Immature natural killer cell (primary cell): Measurements from ENCODE around the gene TMEM181. TPM values are rescaled to one million over a fixed set of nuclear protein-coding genes. Genes with fewer than 3 reads are reported as not detected.

ENCODE experiments used
- DNase-seq, 3 donors: peaks; one replicate each; pipeline ENCODE4 v3.0.0; 2022; ENCODE audit warnings: mixed read lengths in 1 of 3
- H3K27ac Mint-ChIP-seq, 6 donors: one replicate each; pipeline ENCODE4 v1.8.0; 2020; ENCODE audit warnings: mixed read lengths in 6 of 6, mild to moderate bottlenecking in 5 of 6, inconsistent platforms in 4 of 6, moderate library complexity in 3 of 6
- H3K27me3 Mint-ChIP-seq, 3 donors: one replicate each; pipeline ENCODE4 v1.8.0; 2020 to 2021; ENCODE audit warnings: low read depth in 3 of 3, mild to moderate bottlenecking in 3 of 3, mixed read lengths in 3 of 3, moderate library complexity in 3 of 3, inconsistent platforms in 1 of 3
- H3K36me3 Mint-ChIP-seq, 3 donors: one replicate each; pipeline ENCODE4 v1.8.0; 2020; ENCODE audit warnings: mixed read lengths in 3 of 3, inconsistent platforms in 2 of 3, mild to moderate bottlenecking in 2 of 3
- H3K4me1 Mint-ChIP-seq, 2 donors: one replicate each; pipeline ENCODE4 v1.8.0; 2020; ENCODE audit warnings: inconsistent platforms in 2 of 2, mild to moderate bottlenecking in 2 of 2, mixed read lengths in 2 of 2, moderate library complexity in 1 of 2
- H3K4me3 Mint-ChIP-seq, 5 donors: one replicate each; pipeline ENCODE4 v1.8.0; 2020; ENCODE audit warnings: mild to moderate bottlenecking in 5 of 5, mixed read lengths in 5 of 5, inconsistent platforms in 3 of 5, moderate library complexity in 3 of 5
- H3K9me3 Mint-ChIP-seq, 6 donors: one replicate each; pipeline ENCODE4 v1.8.0; 2020; ENCODE audit warnings: mild to moderate bottlenecking in 6 of 6, mixed read lengths in 6 of 6, inconsistent platforms in 4 of 6, moderate library complexity in 3 of 6
- polyA plus RNA-seq, 3 donors: library from polyadenylated mRNA; unstranded; fragments of 300-500 nt; fragmentation: Illumina TruSeq; gene quantifications; one replicate each; pipeline ENCODE4 v1.2.3, GENCODE V29; 2021

The TMEM181 gene
- polyA plus RNA-seq, 3 donors from 2014 or later, result 4.3 to 14.8 (median 10.1) TPM

GRCh38 chr6:158560836-158561320 lies 987 bp downstream of the TMEM181 start:
- Mint-ChIP-seq H3K27me3 (peaks cover 8 to 27% (median 24%) of the 10 kb centered on the region in 3 donors), H3K4me3 (peak overlapping the region; percentile 97 to 99 (median 98))

GRCh38 chr6:158561321-158561884 lies 1.5 kb downstream of the TMEM181 start:
- DNase-seq, result no peak
- no peaks in the 10 kb centered on the region for H3K9me3 Mint-ChIP-seq
- peak overlapping the region; percentile 97 to 99 (median 98) for H3K4me3 Mint-ChIP-seq
- H3K27me3 Mint-ChIP-seq, result peaks cover 8 to 24% (median 24%) of the 10 kb centered on the region in 3 donors
- peaks cover 63 to 66% of the 10 kb centered on the region in 2 donors for H3K4me1 Mint-ChIP-seq
- peaks cover 0 to 10% (median 0%) of the 10 kb centered on the region in 3 donors for H3K36me3 Mint-ChIP-seq
- H3K27ac Mint-ChIP-seq, result peak overlapping the region; percentile 91 to 99 (median 98)

More at GRCh38 chr6:158560836-158561320, 987 bp downstream of the TMEM181 start:
- DNase-seq, result peak; percentile 38 to 43 (median 43)
- H3K27ac Mint-ChIP-seq, result peak overlapping the region; percentile 91 to 99 (median 98)
- H3K9me3 Mint-ChIP-seq, result no peaks in the 10 kb centered on the region
- H3K4me1 Mint-ChIP-seq, result peaks cover 58 to 60% of the 10 kb centered on the region in 2 donors
- peaks cover 0 to 10% (median 0%) of the 10 kb centered on the region in 3 donors for H3K36me3 Mint-ChIP-seq

- DNase-seq, result no peak
- peaks cover 0 to 10% (median 0%) of the 10 kb centered on the region in 3 donors for H3K36me3 Mint-ChIP-seq
- peaks cover 68 to 71% of the 10 kb centered on the region in 2 donors for H3K4me1 Mint-ChIP-seq
- H3K27me3 Mint-ChIP-seq, result peaks cover 8 to 29% (median 24%) of the 10 kb centered on the region in 3 donors
- no peaks in the 10 kb centered on the region for H3K9me3 Mint-ChIP-seq
- peak overlapping the region; percentile 97 to 99 (median 98) for H3K4me3 Mint-ChIP-seq
- H3K27ac Mint-ChIP-seq, result peak overlapping the region; percentile 91 to 99 (median 98)
Measured at GRCh38 chr6:158561938-158562337, 2.0 kb downstream of the TMEM181 start.

- H3K27ac Mint-ChIP-seq, result peak overlapping the region; percentile 91 to 97 (median 95)
- H3K9me3 Mint-ChIP-seq, result no peaks in the 10 kb centered on the region
- peak; percentile 72 to 79 (median 77) for DNase-seq
- H3K4me1 Mint-ChIP-seq, result peaks cover 86 to 88% of the 10 kb centered on the region in 2 donors
- H3K27me3 Mint-ChIP-seq, result peaks cover 3 to 30% (median 17%) of the 10 kb centered on the region in 3 donors
- peak overlapping the region; percentile 83 to 85 (median 85) for H3K4me3 Mint-ChIP-seq
- H3K36me3 Mint-ChIP-seq, result peaks cover 0 to 10% (median 0%) of the 10 kb centered on the region in 3 donors
Measured at GRCh38 chr6:158564243-158565121, 4.6 kb downstream of the TMEM181 start.

- peaks cover 0 to 10% (median 0%) of the 10 kb centered on the region in 3 donors for H3K36me3 Mint-ChIP-seq
- H3K9me3 Mint-ChIP-seq, result no peaks in the 10 kb centered on the region
- no peak for DNase-seq
- peaks cover 91 to 94% of the 10 kb centered on the region in 2 donors for H3K4me1 Mint-ChIP-seq
- peak overlapping the region; percentile 91 to 97 (median 95) for H3K27ac Mint-ChIP-seq
- H3K4me3 Mint-ChIP-seq, result peak overlapping the region; percentile 83 to 85 (median 85)
- peaks cover 7 to 30% (median 17%) of the 10 kb centered on the region in 3 donors for H3K27me3 Mint-ChIP-seq
Measured at GRCh38 chr6:158565122-158565429, 5.2 kb downstream of the TMEM181 start.

GRCh38 chr6:158565482-158566040 lies 5.7 kb downstream of the TMEM181 start:
- H3K4me3 Mint-ChIP-seq, result peak overlapping the region; percentile 83 to 85 (median 85)
- peaks cover 96 to 97% of the 10 kb centered on the region in 2 donors for H3K4me1 Mint-ChIP-seq
- peaks cover 0 to 10% (median 0%) of the 10 kb centered on the region in 3 donors for H3K36me3 Mint-ChIP-seq
- DNase-seq, result no peak
- peaks cover 7 to 29% (median 16%) of the 10 kb centered on the region in 3 donors for H3K27me3 Mint-ChIP-seq
- peak overlapping the region; percentile 91 to 97 (median 95) for H3K27ac Mint-ChIP-seq
- no peaks in the 10 kb centered on the region for H3K9me3 Mint-ChIP-seq

GRCh38 chr6:158566207-158566818 lies 6.4 kb downstream of the TMEM181 start:
- Mint-ChIP-seq H3K4me3 (peak overlapping the region; percentile 83 to 85 (median 85)), H3K9me3 (no peaks in the 10 kb centered on the region), H3K36me3 (peaks cover 0 to 10% (median 0%) of the 10 kb centered on the region in 3 donors), H3K27ac (peak overlapping the region; percentile 91 to 97 (median 95)), H3K4me1 (peaks cover 93 to 94% of the 10 kb centered on the region in 2 donors), H3K27me3 (peaks cover 4 to 22% (median 11%) of the 10 kb centered on the region in 3 donors)
- no peak for DNase-seq

- Mint-ChIP-seq H3K9me3 (no peaks in the 10 kb centered on the region), H3K27ac (peak overlapping the region; percentile 91 to 97 (median 95)), H3K4me1 (peaks cover 92 to 93% of the 10 kb centered on the region in 2 donors), H3K27me3 (peaks cover 4 to 15% (median 15%) of the 10 kb centered on the region in 3 donors), H3K36me3 (peaks cover 5 to 14% (median 5%) of the 10 kb centered on the region in 3 donors), H3K4me3 (peak overlapping the region; percentile 80 to 85 (median 83))
- no peak for DNase-seq
Measured at GRCh38 chr6:158567152-158567551, 7.3 kb downstream of the TMEM181 start.

GRCh38 chr6:158567871-158568401 lies 8.0 kb downstream of the TMEM181 start:
- peak in 1 of 3 donors; percentile 17 for DNase-seq
- no peaks in the 10 kb centered on the region for H3K9me3 Mint-ChIP-seq
- H3K36me3 Mint-ChIP-seq, result peaks cover 5 to 12% (median 6%) of the 10 kb centered on the region in 3 donors
- peaks cover 7 to 18% (median 15%) of the 10 kb centered on the region in 3 donors for H3K27me3 Mint-ChIP-seq
- peak overlapping the region; percentile 91 to 97 (median 95) for H3K27ac Mint-ChIP-seq
- H3K4me1 Mint-ChIP-seq, result peaks cover 92 to 93% of the 10 kb centered on the region in 2 donors
- peak overlapping the region; percentile 80 to 85 (median 83) for H3K4me3 Mint-ChIP-seq

- H3K27ac Mint-ChIP-seq, result peak overlapping the region; percentile 91 to 97 (median 95)
- H3K27me3 Mint-ChIP-seq, result peaks cover 7 to 18% (median 17%) of the 10 kb centered on the region in 3 donors
- peaks cover 5 to 14% (median 6%) of the 10 kb centered on the region in 3 donors for H3K36me3 Mint-ChIP-seq
- no peaks in the 10 kb centered on the region for H3K9me3 Mint-ChIP-seq
- no peak for DNase-seq
- H3K4me3 Mint-ChIP-seq, result peak overlapping the region; percentile 80 to 85 (median 83)
- peaks cover 95 to 97% of the 10 kb centered on the region in 2 donors for H3K4me1 Mint-ChIP-seq
Measured at GRCh38 chr6:158568549-158568948, 8.7 kb downstream of the TMEM181 start.

- Mint-ChIP-seq H3K36me3 (peaks cover 5 to 15% (median 6%) of the 10 kb centered on the region in 3 donors), H3K9me3 (no peaks in the 10 kb centered on the region), H3K4me3 (peak overlapping the region; percentile 80 to 85 (median 83)), H3K27me3 (peaks cover 7 to 18% (median 17%) of the 10 kb centered on the region in 3 donors), H3K27ac (peak overlapping the region; percentile 91 to 97 (median 95)), H3K4me1 (peaks cover 95 to 97% of the 10 kb centered on the region in 2 donors)
- DNase-seq, result no peak
Measured at GRCh38 chr6:158569036-158569435, 9.1 kb downstream of the TMEM181 start.

- Mint-ChIP-seq H3K27me3 (peaks cover 7 to 18% (median 10%) of the 10 kb centered on the region in 3 donors), H3K27ac (peak overlapping the region; percentile 71 to 91 (median 88)), H3K36me3 (peaks cover 5 to 14% (median 9%) of the 10 kb centered on the region in 3 donors), H3K4me1 (peaks cover 92 to 97% of the 10 kb centered on the region in 2 donors), H3K4me3 (peak overlapping the region; percentile 60 to 85 (median 70)), H3K9me3 (no peaks in the 10 kb centered on the region)
- no peak for DNase-seq
Measured at GRCh38 chr6:158570681-158570962, 10.7 kb downstream of the TMEM181 start.
